Putamen (tissue), 1 donor: ENCODE measurements around the gene COLQ.

Source experiments
- DNase-seq: peaks from one replicate; pipeline ENCODE4 v3.0.0-alpha.2; 2016; ENCODE audit warnings: low spot score

Gene COLQ

GRCh38 chr3:15520185-15520584 lies 1.3 kb downstream of the COLQ start:
- no peak for DNase-seq

GRCh38 chr3:15519096-15519495 lies 2.4 kb downstream of the COLQ start:
- DNase-seq, result no peak

GRCh38 chr3:15514663-15515340 lies 6.7 kb downstream of the COLQ start:
- DNase-seq, result no peak

GRCh38 chr3:15513810-15514662 lies 7.5 kb downstream of the COLQ start:
- DNase-seq, result no peak

GRCh38 chr3:15513116-15513515 lies 8.4 kb downstream of the COLQ start:
- no peak for DNase-seq

- DNase-seq, result peak; percentile 8
Observed at GRCh38 chr3:15512166-15512565, 9.3 kb downstream of the COLQ start.

GRCh38 chr3:15511156-15511555 lies 10.3 kb downstream of the COLQ start:
- DNase-seq, result no peak

GRCh38 chr3:15510493-15510892 lies 11.0 kb downstream of the COLQ start:
- DNase-seq, result no peak

- DNase-seq, result no peak
Observed at GRCh38 chr3:15506571-15506970, 14.9 kb downstream of the COLQ start.

GRCh38 chr3:15505479-15506165 lies 15.9 kb downstream of the COLQ start:
- no peak for DNase-seq

- no peak for DNase-seq
Observed at GRCh38 chr3:15502616-15503015, 18.9 kb downstream of the COLQ start.

GRCh38 chr3:15501126-15501525 lies 20.4 kb downstream of the COLQ start:
- peak; percentile 27 for DNase-seq

- no peak for DNase-seq
Observed at GRCh38 chr3:15500107-15500724, 21.3 kb downstream of the COLQ start.

- DNase-seq, result no peak
Observed at GRCh38 chr3:15499536-15499935, 22.0 kb downstream of the COLQ start.

GRCh38 chr3:15498431-15499214 lies 22.9 kb downstream of the COLQ start:
- no peak for DNase-seq

GRCh38 chr3:15497964-15498363 lies 23.5 kb downstream of the COLQ start:
- DNase-seq, result no peak

- no peak for DNase-seq
Observed at GRCh38 chr3:15496341-15496664, 25.2 kb downstream of the COLQ start.

GRCh38 chr3:15495461-15496340 lies 25.8 kb downstream of the COLQ start:
- no peak for DNase-seq

GRCh38 chr3:15493436-15493835 lies 28.1 kb downstream of the COLQ start:
- DNase-seq, result no peak

GRCh38 chr3:15492847-15493360 lies 28.6 kb downstream of the COLQ start:
- DNase-seq, result no peak

GRCh38 chr3:15491143-15491542 lies 30.4 kb downstream of the COLQ start:
- no peak for DNase-seq
